ENCODE data around the gene EXOG. TPM values are rescaled to one million over a fixed set of nuclear protein-coding genes. Genes with fewer than 3 reads are reported as not detected.

EXOG gene
- total and polyA plus RNA-seq, 2 donors (not counting 3 experiments of a cell fraction or from before 2014, with no cell fraction given), result 10.8 to 21.9 TPM

GRCh38 chr3:38473229-38473628, 22.9 kb upstream of the EXOG start:
- Histone ChIP-seq H3K4me1 (ENCODE audit: control insufficient read depth, extremely low read depth, insufficient read depth, low read length) (no peaks in the 10 kb centered on the region), H3K79me2 (ENCODE audit: control insufficient read depth, insufficient read depth, low read length) (no peaks in the 10 kb centered on the region), H3K27me3 (ENCODE audit: control insufficient read depth in 2 of 2, insufficient read depth in 2 of 2, low read length in 2 of 2) (no peaks in the 10 kb centered on the region), H4K20me1 (replicated peaks; ENCODE audit: control insufficient read depth, extremely low read depth, insufficient read depth, low read length) (no peaks in the 10 kb centered on the region), H3K4me2 (ENCODE audit: insufficient read depth, low read length) (no peak overlapping the region), H3K9ac (replicated peaks; ENCODE audit: extremely low read depth, insufficient read depth, low read length) (no peak overlapping the region), H3K9me1 (replicated peaks; ENCODE audit: control insufficient read depth, extremely low read depth, insufficient read depth, low read length) (no peaks in the 10 kb centered on the region), H3K4me3 (replicated peaks in 1 of 3; ENCODE audit: insufficient read depth in 1 of 3, low read depth in 1 of 3, low read length in 3 of 3) (no peak overlapping the region), H3K9me3 (replicated peaks; ENCODE audit: control insufficient read depth, insufficient read depth, low read length) (no peaks in the 10 kb centered on the region), H3K36me3 (ENCODE audit: control insufficient read depth in 2 of 2, extremely low read depth in 1 of 2, insufficient read depth in 2 of 2, low read length in 2 of 2) (no peaks in the 10 kb centered on the region), H3K27ac (ENCODE audit: insufficient read depth, low read depth, low read length) (no peak overlapping the region), H2AFZ (ENCODE audit: low read depth, low read length) (no peak overlapping the region)
- intact Hi-C loops (cut with micrococcal nuclease) (no loop called here), dilution Hi-C loops (cut with MboI; ENCODE audit: extremely low pct_ligation_motif_present, low sequenced_read_pairs) (no loop called here)
- TF ChIP-seq POLR2A (IDR thresholded peaks at IDR 0.05; ENCODE audit: low read depth, low read length) (no peak), POLR2AphosphoS5 (IDR thresholded peaks at IDR 0.05; ENCODE audit: insufficient read depth, low read depth, low read length) (no peak), EZH2 (IDR thresholded peaks at IDR 0.05; ENCODE audit: borderline replicate concordance, low read depth, low read length, severe bottlenecking) (no peak), FOS (IDR thresholded peaks at IDR 0.05; ENCODE audit: borderline replicate concordance, insufficient read depth, low read length) (no peak), MYC (IDR thresholded peaks at IDR 0.05; ENCODE audit: low read depth, low read length) (no peak), JUN (IDR thresholded peaks at IDR 0.05; ENCODE audit: borderline replicate concordance, insufficient read depth, insufficient read length, low read depth) (no peak), GATA2 (IDR thresholded peaks at IDR 0.05; ENCODE audit: insufficient read depth, insufficient read length, low read depth, low read length) (no peak), CTCF (IDR thresholded peaks at IDR 0.05; ENCODE audit: extremely low read depth in 1 of 2, insufficient read depth in 1 of 2, low read depth in 1 of 2, low read length in 2 of 2) (no peak), MAX (IDR thresholded peaks at IDR 0.05; ENCODE audit: insufficient read depth, insufficient read length) (no peak)
- FAIRE-seq, result no peak
- no peak for DNase-seq (ENCODE audit: low read depth, low spot score)
- CTCF ChIA-PET, result interaction anchor here (1.8 kb wide), 1 partner anchor 126 kb away, joined by 8 read pairs; the partner anchor contains the start of gene XYLB
- POLR2A ChIA-PET, result no interaction called here
- no TSS peak for BruUV-seq (replicated peaks)
